HG02938 (cell line): ENCODE data around the gene CNTFR.
"Not testable (repeated sequence)": the region's sequence is repeated elsewhere in the genome, so short reads cannot be mapped to it uniquely, and the experiment has no call there.

Experiments
- ATAC-seq: cut with Tn5 transposase; IDR thresholded peaks from one replicate; pipeline ENCODE4 v1.9.1; 2021; ENCODE audit warnings: mild to moderate bottlenecking, moderate library complexity; ENCODE audit not compliant: unreplicated experiment

CNTFR gene

DNA sequence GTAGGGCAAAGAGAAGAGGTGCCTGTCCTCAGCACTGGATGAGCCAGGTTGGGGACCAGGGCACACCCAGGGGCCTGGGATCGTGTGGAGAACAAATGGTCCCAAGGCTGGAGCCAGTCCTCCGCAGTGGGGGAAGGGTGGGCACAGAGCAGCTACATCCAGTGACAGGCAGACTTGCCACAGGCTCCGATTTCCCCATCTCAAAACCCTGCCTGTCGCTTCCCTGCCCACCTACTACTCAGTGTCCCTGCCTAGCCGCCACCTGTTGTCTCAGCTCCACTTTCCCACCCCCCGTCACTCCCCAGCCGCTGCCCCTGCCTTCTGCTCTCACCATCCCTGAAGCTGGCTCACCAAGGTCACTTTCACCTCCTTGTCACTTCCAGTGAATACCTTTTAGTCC is 52.8 kb downstream of the CNTFR start:
- no peak for ATAC-seq

- ATAC-seq, result not testable (repeated sequence)
Measured at GRCh38 chr9:34532041-34532440, 57.5 kb downstream of the CNTFR start.

- no peak for ATAC-seq
Measured at GRCh38 chr9:34526026-34526425, 63.5 kb downstream of the CNTFR start.

DNA sequence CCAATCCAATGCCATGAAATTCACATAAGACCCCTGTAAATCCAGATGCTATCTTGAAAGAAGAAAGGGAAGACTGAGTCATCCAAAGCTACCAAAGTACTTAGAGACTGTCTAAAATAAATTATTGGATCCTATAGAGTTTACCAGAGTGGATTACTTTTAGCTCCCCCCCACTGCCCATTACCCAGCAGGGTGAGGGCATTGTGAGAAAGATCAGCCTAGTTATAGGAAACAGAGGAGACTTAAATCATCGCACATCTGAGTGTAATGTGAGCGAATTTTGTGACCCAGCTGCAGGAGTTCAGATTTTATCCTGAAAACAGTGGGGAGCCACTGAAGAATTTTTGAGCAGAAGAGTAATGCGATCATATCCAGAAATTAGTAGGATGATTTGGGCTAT is 65.2 kb downstream of the CNTFR start:
- no peak for ATAC-seq

DNA sequence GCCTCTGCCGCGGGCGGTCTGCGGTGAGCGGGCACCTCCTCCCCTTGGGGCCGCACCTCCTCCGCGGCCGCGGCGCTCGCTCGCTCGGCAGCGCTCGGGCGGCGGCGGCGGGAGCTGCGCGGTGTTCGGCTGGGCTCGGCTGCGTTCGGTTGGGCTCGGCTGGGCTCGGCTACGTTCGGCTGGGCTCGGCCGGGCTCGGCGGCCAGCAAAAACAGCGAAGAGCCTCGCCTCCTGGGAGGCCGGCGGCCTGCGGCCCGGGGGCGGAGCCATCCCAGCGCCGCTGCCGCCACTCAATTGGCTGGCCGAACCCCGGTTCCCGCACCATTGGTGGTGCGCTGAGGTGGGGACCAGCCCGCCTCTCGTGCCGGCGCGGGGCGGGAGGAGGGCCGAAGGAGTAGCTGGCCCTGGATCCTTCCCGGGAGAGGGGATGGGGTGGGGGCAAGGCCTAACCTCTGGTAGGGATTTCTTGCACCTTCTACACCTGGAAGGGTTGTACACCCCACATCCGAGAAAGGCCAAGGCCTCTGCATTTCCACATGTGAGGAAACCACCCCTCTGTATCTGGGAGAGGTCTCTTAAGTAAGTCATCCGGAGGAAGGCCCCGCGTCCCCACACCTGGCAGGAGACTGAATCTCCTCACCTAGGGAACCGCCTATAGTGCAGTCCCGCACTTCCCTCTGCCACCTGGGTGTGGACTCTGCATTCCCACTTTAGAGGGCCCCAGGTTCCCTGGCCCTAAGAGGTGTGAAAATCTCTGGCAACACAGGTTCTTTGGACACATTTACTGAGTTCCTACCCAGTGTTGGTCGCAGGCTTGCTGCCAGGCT is 66.3 kb downstream of the CNTFR start, which contains the start of gene ENHO:
TSS of gene ENHO (minus strand) at position 20 of the 827 bp plus-strand sequence. CDS start 1,295 bp downstream, outside the sequence.
- peak; percentile 62 for ATAC-seq

- peak; percentile 6 for ATAC-seq
Measured at GRCh38 chr9:34522091-34522887, 67.2 kb downstream of the CNTFR start.

- no peak for ATAC-seq
Measured at GRCh38 chr9:34521406-34522045, 68.0 kb downstream of the CNTFR start.

DNA sequence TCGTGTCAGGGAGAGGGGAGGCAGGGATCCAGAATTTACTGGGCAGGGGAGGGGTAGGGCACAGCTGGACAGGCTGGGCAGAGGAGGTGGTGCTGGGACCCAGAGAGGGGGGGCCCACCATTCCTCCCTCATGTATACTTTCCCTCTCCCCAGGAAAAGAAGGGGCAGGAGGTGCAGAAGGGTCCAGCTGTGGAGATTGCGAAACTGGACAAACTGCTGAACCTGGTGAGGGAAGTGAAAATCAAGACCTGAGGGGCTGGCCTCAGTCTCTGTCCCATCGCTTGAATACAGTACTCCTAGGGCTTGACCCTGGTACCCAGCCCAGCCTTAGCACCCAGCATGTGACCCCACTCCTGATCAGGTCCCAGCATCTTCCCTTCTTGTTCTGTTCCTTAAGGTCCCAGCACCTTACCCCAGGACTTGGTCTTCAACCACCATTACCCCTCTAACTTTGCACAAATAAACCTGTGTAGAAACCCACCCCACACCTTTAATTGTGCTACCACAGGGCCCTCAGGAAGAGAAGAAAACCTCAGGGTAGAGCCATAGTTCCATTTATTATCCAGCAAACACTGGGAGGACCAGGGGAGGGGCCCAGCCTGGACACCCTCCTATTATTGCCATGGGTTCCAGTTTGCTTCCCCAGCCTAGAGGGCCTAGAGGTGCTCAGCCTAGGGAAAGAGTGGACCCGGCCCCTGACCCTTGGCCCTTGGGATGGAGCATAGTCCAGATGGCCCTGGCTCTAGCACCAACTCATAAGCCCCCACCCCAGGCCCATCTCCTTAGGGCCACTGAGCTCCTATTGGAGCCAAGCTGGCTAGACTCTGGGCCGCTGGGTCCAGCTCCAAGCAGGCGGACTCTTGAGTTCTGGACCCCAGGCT is 68.8 kb downstream of the CNTFR start:
- ATAC-seq, result no peak

- ATAC-seq, result no peak
Measured at GRCh38 chr9:34520096-34520495, 69.4 kb downstream of the CNTFR start.

DNA sequence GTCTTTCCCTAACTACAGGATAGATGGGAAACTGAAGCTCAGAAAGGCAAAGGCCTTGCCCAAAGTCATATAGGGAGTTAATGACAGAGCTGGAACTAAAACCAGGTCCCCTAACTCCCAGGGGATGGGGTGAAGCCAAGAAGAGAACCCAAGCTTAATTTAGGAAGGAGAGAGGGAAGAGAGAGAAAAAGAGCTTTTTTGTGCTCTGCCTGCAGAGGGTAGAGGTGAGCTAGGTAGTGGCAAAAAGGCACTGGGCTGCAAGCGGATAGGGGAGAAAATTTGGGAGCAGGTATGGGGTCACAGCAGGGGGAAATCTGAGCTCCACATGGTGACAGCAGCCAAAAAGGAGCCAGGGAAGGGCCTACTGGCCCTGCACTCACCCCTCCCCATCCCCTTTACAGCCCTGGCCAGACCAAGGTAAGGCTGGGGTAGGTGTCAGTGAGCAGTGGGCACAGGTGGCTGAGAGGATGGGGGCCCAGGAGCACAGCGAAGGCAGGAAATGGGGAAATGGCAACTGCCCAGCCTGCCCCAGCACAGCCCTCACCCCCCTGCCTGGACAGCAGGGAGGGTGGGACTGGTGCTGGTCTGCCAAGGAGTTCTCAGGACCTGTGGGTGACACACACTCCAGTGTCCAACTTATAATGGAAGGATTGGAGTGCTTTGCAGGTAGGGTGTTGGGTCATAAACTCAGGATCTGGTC is 70.1 kb downstream of the CNTFR start:
- no peak for ATAC-seq

GRCh38 chr9:34518896-34519295 is 70.6 kb downstream of the CNTFR start:
- ATAC-seq, result no peak

- ATAC-seq, result no peak
Measured at GRCh38 chr9:34518110-34518616, 71.4 kb downstream of the CNTFR start.

GRCh38 chr9:34517185-34517584 is 72.3 kb downstream of the CNTFR start:
- ATAC-seq, result no peak

GRCh38 chr9:34515959-34516358 is 73.6 kb downstream of the CNTFR start:
- no peak for ATAC-seq

GRCh38 chr9:34514816-34515215 is 74.7 kb downstream of the CNTFR start:
- no peak for ATAC-seq

GRCh38 chr9:34514401-34514800 is 75.1 kb downstream of the CNTFR start:
- no peak for ATAC-seq

DNA sequence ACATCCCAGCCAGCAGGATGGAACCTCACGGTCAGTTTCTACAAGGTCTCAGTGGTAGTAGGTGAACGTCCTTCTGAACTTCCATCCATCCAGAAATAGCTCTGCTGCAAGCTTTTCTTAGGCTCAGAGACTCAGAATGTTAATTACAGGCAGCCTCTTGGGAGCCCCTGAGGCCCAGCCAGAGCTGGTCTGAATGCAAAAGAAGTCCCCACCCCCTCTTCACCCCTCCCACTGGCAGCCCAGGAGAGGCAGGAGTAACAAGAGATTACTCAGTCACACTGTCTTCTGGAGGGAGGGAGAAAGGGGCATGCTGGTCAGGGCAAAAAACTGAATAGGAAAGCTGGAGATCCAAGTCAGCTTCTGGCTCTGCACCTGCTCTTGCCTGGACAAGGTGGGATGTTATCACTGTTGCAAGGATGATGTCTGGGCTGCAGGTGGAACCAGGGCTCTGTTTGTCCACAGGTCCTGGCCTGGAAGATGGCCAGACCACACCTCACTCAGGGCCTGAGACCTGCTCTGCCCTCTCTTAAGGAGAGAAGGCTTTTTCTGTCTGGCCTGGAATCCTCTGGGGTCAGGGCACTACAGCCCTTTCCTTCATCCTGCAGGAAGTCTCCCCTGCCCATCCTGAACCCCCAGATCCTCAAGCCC is 75.8 kb downstream of the CNTFR start:
- ATAC-seq, result no peak

- no peak for ATAC-seq
Measured at GRCh38 chr9:34512131-34513078, 77.1 kb downstream of the CNTFR start.
